ENCODE measurements around the gene DNAH2. TPM values are rescaled to one million over a fixed set of nuclear protein-coding genes. Genes with fewer than 3 reads are reported as not detected.

DNAH2 gene
- total RNA-seq, 1 donor from 2014 or later, result 0.16 TPM

DNA sequence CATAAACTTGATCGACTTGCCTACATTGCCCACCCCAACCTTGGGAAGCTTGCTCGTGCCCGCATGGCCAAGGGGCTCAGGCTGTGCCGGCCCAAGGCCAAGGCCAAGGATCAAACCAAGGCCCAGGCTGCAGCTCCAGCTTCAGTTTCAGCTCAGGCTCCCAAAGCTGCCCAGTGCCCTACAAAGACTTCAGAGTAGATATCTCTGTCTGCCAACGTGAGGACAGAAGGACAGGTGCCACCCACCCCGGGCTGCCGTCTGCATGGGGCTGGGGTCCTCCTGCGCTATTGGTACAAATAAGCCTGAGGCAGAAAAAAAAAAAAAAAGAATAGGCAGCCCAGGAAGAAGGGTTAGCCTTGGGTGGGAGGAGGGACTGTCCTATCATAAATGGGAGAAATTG, 37.1 kb downstream of the DNAH2 start:
- no peak for DNase-seq (ENCODE audit: low spot score)
- intact Hi-C loops (cut with DNase I), result no loop called here

- intact Hi-C loops (cut with DNase I), result no loop called here
- no peak for DNase-seq (ENCODE audit: low spot score)
These were observed 37.7 kb downstream of the DNAH2 start for GRCh38 chr17:7755095-7755890.

GRCh38 chr17:7756968-7757367, 39.4 kb downstream of the DNAH2 start:
- intact Hi-C loops (cut with DNase I), result no loop called here
- DNase-seq (ENCODE audit: low spot score), result no peak

- intact Hi-C loops (cut with DNase I), result no loop called here
- DNase-seq (ENCODE audit: low spot score), result no peak
These were observed 46.4 kb downstream of the DNAH2 start for GRCh38 chr17:7763919-7764318.

GRCh38 chr17:7767004-7767403, 49.5 kb downstream of the DNAH2 start:
- intact Hi-C loops (cut with DNase I), result no loop called here
- DNase-seq (ENCODE audit: low spot score), result no peak

DNA sequence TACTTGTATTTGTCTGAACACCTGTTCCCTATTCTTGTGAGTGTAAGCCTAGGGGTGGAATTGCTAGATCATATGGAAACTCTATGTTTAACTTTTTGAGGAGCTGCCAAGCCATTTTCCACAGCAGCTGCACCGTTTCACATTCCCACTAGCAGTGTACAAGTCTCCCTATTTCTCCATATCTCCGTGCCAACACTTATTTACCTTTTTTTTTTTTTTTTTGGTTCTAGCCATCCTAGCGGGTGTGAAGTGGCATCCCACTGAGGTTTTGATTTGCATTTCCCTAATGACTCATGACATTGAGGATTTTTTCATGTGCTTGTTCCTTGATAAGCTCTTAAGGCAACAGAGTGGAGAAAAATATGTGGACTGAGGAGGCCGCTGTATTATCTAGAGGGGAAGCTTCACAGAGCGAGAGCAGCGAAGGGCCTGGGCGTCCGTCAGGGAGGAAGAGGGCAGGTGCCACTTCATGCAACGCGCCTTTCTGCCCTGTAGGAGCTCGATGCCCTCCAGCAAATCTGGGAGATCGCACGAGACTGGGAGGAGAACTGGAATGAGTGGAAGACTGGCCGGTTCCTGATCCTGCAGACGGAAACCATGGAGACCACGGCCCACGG, 50.0 kb downstream of the DNAH2 start:
- DNase-seq (ENCODE audit: low spot score), result no peak
- intact Hi-C loops (cut with DNase I), result no loop called here

DNA sequence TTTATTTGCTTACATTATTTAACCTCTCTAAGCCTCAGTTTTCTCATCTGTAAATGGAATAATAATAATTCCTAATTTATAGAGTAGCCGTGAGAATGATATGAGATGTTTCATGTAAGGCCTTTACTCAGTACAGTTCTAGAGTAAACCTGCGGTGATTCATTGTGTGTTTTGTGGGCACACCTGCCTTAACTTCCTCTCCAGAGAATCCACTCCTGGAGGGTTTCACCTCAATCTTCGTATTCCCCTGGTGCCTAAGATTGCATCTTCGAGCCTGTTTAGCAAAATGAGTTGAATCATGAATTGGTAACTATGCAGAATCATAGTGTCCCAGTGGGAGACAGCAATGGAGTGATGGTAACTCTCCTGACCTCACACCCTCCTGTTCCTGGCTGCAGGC, 52.3 kb downstream of the DNAH2 start:
- intact Hi-C loops (cut with DNase I), result no loop called here
- no peak for DNase-seq (ENCODE audit: low spot score)

DNA sequence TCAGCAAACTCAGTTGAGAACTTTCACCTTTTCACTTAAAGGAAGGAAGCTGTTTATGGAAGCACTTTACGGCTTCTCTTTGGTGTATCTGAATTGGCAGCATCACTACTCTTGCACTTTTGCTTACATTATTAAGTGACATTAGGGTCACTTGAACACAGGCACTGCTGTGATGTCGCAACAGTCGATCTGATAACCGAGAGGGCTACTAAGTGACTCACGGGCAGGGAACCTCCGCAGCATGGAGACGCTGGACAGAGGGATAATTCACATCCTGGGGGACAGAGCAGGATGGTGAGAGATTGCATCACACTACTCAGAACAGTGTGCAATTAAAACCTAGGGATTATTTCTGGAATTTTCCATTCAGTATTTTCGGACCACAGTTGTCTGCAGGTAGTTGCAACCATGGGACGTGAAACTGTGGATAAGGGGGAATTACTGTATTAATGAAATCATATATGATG, 56.5 kb downstream of the DNAH2 start:
- peak; percentile 29 for DNase-seq (ENCODE audit: low spot score)
- intact Hi-C loops (cut with DNase I), result no loop called here

DNA sequence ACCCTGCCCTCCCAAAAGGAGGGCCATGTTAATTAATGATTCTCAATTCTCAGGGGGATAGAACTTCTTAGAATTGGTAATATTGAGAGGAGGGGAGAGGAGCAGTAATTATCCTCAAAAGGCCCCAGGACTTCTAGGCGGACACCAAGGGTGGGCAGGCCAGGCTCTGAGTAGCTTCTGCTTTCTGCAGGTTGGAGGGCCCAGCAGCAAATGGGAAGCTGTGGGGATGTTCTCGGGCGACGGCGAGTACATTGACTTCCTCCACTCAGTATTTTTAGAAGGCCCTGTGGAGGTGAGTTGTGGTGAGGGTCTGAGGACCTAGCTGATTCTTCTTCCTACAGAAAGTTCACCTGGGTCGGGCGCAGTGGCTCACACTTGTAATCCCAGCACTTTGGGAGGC, 57.5 kb downstream of the DNAH2 start:
- DNase-seq (ENCODE audit: low spot score), result peak; percentile 12
- intact Hi-C loops (cut with DNase I), result no loop called here

DNA sequence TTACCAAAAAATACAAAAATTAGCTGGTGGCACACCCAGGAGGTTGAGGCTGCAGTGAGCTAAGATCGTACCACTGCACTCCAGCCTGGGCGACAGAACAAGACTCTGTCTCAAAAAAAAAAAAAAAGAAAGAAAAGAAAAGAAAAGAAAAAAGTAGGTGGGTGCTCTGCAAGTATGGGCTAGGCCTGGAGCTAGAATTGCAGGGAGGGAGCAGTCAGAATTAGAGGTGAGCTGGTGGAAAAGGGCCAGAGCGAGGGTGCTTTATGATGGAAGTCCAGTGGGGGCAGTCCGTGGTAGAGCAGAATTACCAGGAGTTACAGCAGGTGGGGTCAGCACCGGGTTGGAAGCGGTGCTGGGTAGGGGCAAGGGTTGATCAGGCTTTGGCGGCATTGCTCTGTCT, 59.5 kb downstream of the DNAH2 start:
- intact Hi-C loops (cut with DNase I), result no loop called here
- DNase-seq (ENCODE audit: low spot score), result no peak

DNA sequence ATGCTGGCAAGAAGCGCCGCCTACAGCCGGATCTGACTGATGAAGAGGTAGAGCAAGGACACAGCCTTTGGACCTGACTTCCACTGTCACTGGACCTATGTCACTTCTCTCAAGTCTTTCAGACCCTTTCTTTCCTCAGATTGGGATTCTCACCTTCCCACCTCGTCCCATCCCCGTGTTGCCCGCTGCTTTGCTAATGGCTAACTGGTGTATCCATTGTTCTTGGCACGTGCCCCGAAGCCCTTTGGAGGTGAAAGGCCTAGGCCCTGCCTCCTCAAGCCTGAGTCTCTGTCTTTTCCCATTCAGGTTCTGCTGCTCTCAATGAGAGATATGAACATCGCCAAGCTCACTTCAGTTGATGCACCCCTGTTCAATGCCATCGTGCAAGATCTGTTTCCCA, 63.2 kb downstream of the DNAH2 start:
- no peak for DNase-seq (ENCODE audit: low spot score)
- intact Hi-C loops (cut with DNase I), result no loop called here

GRCh38 chr17:7781429-7781828, 63.9 kb downstream of the DNAH2 start:
- no peak for DNase-seq (ENCODE audit: low spot score)
- intact Hi-C loops (cut with DNase I), result no loop called here

DNA sequence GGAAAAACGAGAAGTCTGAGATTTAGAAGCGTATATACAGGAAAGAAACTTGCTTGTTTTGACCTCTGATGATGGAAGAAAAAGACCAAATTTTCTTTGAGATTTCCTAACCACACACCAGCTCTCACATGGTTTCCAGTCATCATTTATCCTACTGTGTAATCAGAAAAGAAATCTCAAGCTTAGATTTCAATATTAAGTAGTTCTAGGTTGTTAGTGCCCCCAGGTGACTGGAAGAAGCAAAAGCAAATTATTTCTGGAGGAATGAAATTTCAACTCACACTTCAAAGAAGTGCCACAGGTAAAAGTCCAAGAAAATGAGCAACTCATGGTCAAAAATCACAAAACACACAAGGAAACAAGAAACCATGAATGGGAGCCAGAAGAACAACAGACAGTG, 64.7 kb downstream of the DNAH2 start:
- no peak for DNase-seq (ENCODE audit: low spot score)
- intact Hi-C loops (cut with DNase I), result no loop called here

GRCh38 chr17:7786866-7787265, 69.3 kb downstream of the DNAH2 start:
- intact Hi-C loops (cut with DNase I), result no loop called here
- no peak for DNase-seq (ENCODE audit: low spot score)

- no peak for DNase-seq (ENCODE audit: low spot score)
- intact Hi-C loops (cut with DNase I), result no loop called here
These were observed 71.6 kb downstream of the DNAH2 start for GRCh38 chr17:7789131-7789530.

- no peak for DNase-seq (ENCODE audit: low spot score)
- intact Hi-C loops (cut with DNase I), result no loop called here
These were observed 72.6 kb downstream of the DNAH2 start for GRCh38 chr17:7790150-7790549.

DNA sequence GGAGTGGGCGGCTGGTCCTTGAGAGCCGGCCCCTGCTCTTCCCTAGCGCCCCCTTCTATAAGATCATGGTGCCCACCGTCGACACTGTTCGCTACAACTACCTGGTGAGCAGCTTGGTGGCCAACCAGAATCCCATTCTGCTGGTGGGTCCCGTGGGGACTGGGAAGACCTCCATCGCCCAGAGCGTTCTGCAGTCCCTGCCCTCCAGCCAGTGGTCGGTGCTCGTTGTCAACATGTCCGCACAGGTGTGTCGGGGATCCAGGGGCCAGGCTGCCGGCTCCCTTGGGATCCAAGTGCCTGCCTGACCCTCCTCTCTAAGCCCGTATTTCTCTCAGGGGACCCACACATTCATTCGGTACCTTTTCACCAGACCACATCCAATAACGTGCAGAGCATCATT, 75.1 kb downstream of the DNAH2 start:
- intact Hi-C loops (cut with DNase I), result no loop called here
- DNase-seq (ENCODE audit: low spot score), result no peak

DNA sequence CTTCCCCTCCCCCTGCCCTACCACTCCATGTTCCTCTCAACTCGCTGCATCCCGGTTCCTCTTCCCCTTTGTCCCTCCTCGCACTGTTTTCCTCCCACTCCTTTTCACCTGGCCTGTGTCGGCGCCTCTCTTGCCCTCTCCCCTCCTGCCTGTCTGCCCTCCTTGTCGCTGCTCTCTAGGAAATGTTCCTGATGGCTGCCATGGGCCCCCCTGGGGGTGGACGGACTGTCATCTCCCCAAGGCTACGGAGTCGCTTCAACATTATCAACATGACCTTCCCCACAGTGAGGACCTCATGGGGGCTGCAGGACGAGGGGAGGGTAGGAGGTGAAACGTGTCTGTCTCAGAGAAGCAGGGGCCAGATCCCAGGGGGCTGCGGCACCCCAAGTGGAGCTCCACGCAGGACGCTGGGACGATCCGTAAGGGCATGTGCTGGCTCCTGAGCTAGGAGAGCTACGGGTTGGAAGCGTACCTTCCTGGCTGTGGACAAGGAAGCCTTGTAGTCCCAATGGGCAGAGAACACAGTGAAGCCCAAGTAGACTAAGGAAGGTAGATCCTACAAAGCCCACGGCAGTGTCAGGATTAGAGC, 76.6 kb downstream of the DNAH2 start:
- DNase-seq (ENCODE audit: low spot score), result no peak
- intact Hi-C loops (cut with DNase I), result no loop called here

DNA sequence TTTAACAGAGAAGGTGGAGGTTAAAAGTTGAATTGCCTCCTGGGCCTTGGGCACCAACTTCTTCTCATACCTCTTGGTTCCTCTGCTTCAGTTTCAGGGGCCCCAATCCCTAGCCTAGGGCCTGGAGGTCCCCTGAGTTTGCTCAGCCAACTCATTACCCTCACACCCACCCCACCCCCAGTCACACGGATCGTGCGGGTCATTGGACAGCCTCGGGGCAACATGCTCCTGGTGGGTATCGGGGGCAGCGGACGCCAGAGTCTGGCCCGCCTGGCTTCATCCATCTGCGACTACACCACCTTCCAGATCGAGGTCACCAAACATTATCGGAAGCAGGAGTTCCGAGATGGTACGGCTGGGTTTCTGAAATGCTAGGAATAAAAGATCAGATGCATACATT, 80.4 kb downstream of the DNAH2 start:
- intact Hi-C loops (cut with DNase I), result no loop called here
- peak; percentile 62 for DNase-seq (ENCODE audit: low spot score)

- intact Hi-C loops (cut with DNase I), result no loop called here
These were observed 81.3 kb downstream of the DNAH2 start for GRCh38 chr17:7798839-7799238.

GRCh38 chr17:7803981-7804380, 86.4 kb downstream of the DNAH2 start:
- intact Hi-C loops (cut with DNase I), result no loop called here
- no peak for DNase-seq (ENCODE audit: low spot score)

More at GRCh38 chr17:7798839-7799238, 81.3 kb downstream of the DNAH2 start:
- DNase-seq (ENCODE audit: low spot score), result peak; percentile 31

All from cardiac septum (tissue), 1 donor.